OCI-LY7 (cell line): Measurements from ENCODE around the gene RPS6KB2. TPM values are rescaled to one million over a fixed set of nuclear protein-coding genes. Genes with fewer than 3 reads are reported as not detected.

Experiments
- BruUV-seq: library from RNA; stranded (reverse); fragments of 400-500 nt; replicated peaks from 2 replicates; lab custom pipeline; 2021; lab: Mats Ljungman, UMichigan
- CTCF ChIA-PET: fragments of 300-600 bp; sonication (Branson Sonifier 250); formaldehyde crosslinking; loops from one replicate; lab custom pipeline; 2022; ENCODE audit warnings: antibody characterized with exemption; ENCODE audit not compliant: unreplicated experiment; lab: Charles Lee
- POLR2A ChIA-PET: fragments of 300-600 bp; sonication (Branson Sonifier 250); formaldehyde crosslinking; loops from one replicate; lab custom pipeline; 2022; ENCODE audit warnings: antibody characterized with exemption; lab: Charles Lee
- DNase-seq: peaks from one replicate; pipeline ENCODE4 v3.0.0-alpha.2; 2015; ENCODE audit warnings: low spot score
- H2AFZ ChIP-seq: fragments of 200-600 bp; sonication (generic), shearing (Covaris generic); 2 replicates; pipeline ENCODE4 v1.6.1; 2014; ENCODE audit warnings: mild to moderate bottlenecking, antibody characterized with exemption, low read length, moderate library complexity
- H3K27ac ChIP-seq: fragments of 200-600 bp; sonication (generic); 2 replicates; pipeline ENCODE4 v1.5.1; 2014; ENCODE audit warnings: mixed run types, low read depth, mild to moderate bottlenecking, moderate library complexity, low read length, inconsistent platforms; ENCODE audit not compliant: poor library complexity, severe bottlenecking
- H3K36me3 ChIP-seq: fragments of 200-600 bp; sonication (generic); 2 replicates; pipeline ENCODE4 v1.6.1; 2014; ENCODE audit warnings: mild to moderate bottlenecking, antibody characterized with exemption, low read length, moderate library complexity, mixed read lengths; ENCODE audit not compliant: insufficient read depth
- H3K4me1 ChIP-seq: fragments of 200-600 bp; sonication (generic); 2 replicates; pipeline ENCODE4 v1.5.1; 2014; ENCODE audit warnings: mild to moderate bottlenecking, low read length; ENCODE audit not compliant: insufficient read depth, poor library complexity, severe bottlenecking
- H3K4me2 ChIP-seq: fragments of 200-600 bp; sonication (generic); 2 replicates; pipeline ENCODE4 v1.6.1; 2014; ENCODE audit warnings: mild to moderate bottlenecking, low read length
- H3K4me3 ChIP-seq: fragments of 200-600 bp; sonication (generic); 2 replicates; pipeline ENCODE4 v1.5.1; 2014; ENCODE audit warnings: mild to moderate bottlenecking, low read depth, low read length; ENCODE audit not compliant: poor library complexity, severe bottlenecking
- H3K79me2 ChIP-seq: fragments of 200-600 bp; sonication (generic); 2 replicates; pipeline ENCODE4 v1.6.1; 2016; ENCODE audit warnings: low read depth, mild to moderate bottlenecking, low read length, moderate library complexity, mixed read lengths; ENCODE audit not compliant: insufficient read depth
- H3K9me2 ChIP-seq: fragments of 200-600 bp; sonication (generic); 2 replicates; pipeline ENCODE4 v1.6.1; 2016; ENCODE audit warnings: mild to moderate bottlenecking, low read length, mixed read lengths; ENCODE audit not compliant: insufficient read depth
- H3K9me3 ChIP-seq: fragments of 200-600 bp; sonication (generic); 2 replicates; pipeline ENCODE4 v1.6.1; 2014; ENCODE audit warnings: mild to moderate bottlenecking, mixed run types, low read length, mixed read lengths
- H4K20me1 ChIP-seq: fragments of 200-600 bp; sonication (generic); 2 replicates; pipeline ENCODE4 v1.6.1; 2014; ENCODE audit warnings: mild to moderate bottlenecking, antibody characterized with exemption, low read length, moderate library complexity, mixed read lengths; ENCODE audit not compliant: insufficient read depth
- EZH2phosphoT487 ChIP-seq: fragments of 200-600 bp; sonication (generic); IDR thresholded peaks from 2 replicates; pipeline ENCODE4 v1.6.1; 2018; ENCODE audit warnings: low read depth, borderline replicate concordance, mild to moderate bottlenecking, mixed run types, antibody characterized with exemption, low read length, moderate library complexity, mixed read lengths
- intact Hi-C: fragments of 100-400 bp; cut with micrococcal nuclease; formaldehyde crosslinking; loops from one replicate; pipeline ENCODE4 v1.10.0; 2022; ENCODE audit not compliant: unreplicated experiment
- total RNA-seq, 2 experiments: library from RNA; depleted of rRNA in 1 of 2; stranded (reverse); fragments of >200 nt in 1 of 2; shearing (Covaris generic) in 1 of 2; gene quantifications; 2 replicates each; pipeline ENCODE4 v1.2.3, GENCODE V29; 2014 to 2022
- TF ChIP-seq, protein P1 (sequence below): fragments of 200-600 bp; sonication (generic); conservative IDR thresholded peaks from 2 replicates; pipeline ENCODE4 v1.5.1; 2014; ENCODE audit warnings: mild to moderate bottlenecking, antibody characterized with exemption, low read length, moderate library complexity, mixed read lengths

RPS6KB2 gene
- total RNA-seq, 2 experiments from 2014 or later = 48.3 to 69.4 TPM

DNA sequence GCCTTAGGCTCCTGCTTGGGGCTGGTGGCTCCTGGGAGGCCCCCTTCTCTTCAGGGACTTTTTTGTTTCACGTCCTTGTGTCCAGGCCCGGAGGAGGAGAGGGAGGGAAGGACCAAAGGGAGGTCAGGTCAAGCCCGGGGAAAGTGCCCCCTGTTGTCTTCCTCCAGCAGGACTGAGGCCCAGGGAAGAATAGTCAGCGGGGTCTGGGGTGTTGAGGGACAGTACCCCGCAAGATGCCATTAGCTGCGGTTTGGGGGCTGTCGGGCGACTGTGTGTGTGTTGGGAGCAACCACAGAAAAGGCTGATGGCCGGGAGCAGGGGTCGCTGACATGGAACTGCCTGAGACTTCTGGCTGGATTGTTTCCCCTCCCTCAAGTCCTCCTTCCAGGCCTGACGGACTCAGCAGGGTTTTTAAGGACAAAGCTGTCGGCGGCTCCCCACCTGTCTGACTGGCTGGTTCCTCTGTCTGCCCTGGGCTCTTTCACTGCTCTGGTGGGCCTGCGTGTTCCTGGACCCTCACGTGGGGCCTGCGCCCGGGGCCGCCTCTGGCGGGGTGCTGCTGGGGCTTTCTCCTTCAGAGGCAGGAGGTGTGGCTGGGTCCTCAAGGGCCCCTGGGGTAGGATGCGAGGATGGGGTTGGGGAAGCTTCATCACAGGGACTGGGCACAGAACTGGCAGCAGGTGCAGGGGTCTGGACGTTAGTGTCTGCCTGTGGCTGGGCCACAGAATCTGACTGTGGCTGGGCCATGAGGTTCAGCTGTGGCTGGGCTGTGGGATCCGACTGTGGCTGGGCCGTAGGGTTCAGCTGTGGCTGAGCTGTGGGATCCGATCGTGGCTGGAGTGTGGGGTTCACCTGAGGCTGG lies 22.7 kb downstream of the RPS6KB2 start:
- no peaks in the 10 kb centered on the region for H3K79me2 ChIP-seq
- no peaks in the 10 kb centered on the region for H3K36me3 ChIP-seq
- no peak overlapping the region for H3K4me3 ChIP-seq
- peaks cover 52% of the 10 kb centered on the region for H3K4me1 ChIP-seq
- no peak for DNase-seq
- intact Hi-C loops = no loop called here
- TF ChIP-seq, protein P1, sequence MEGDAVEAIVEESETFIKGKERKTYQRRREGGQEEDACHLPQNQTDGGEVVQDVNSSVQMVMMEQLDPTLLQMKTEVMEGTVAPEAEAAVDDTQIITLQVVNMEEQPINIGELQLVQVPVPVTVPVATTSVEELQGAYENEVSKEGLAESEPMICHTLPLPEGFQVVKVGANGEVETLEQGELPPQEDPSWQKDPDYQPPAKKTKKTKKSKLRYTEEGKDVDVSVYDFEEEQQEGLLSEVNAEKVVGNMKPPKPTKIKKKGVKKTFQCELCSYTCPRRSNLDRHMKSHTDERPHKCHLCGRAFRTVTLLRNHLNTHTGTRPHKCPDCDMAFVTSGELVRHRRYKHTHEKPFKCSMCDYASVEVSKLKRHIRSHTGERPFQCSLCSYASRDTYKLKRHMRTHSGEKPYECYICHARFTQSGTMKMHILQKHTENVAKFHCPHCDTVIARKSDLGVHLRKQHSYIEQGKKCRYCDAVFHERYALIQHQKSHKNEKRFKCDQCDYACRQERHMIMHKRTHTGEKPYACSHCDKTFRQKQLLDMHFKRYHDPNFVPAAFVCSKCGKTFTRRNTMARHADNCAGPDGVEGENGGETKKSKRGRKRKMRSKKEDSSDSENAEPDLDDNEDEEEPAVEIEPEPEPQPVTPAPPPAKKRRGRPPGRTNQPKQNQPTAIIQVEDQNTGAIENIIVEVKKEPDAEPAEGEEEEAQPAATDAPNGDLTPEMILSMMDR = no peak
- no peak for TF ChIP-seq EZH2phosphoT487
- H2AFZ ChIP-seq = no peak overlapping the region
- no peaks in the 10 kb centered on the region for H3K9me3 ChIP-seq
- peak overlapping the region; percentile 73 for H3K27ac ChIP-seq
- H3K9me2 ChIP-seq = no peaks in the 10 kb centered on the region
- H3K4me2 ChIP-seq = peak overlapping the region; percentile 62
- ChIA-PET CTCF (interaction anchor here (0.5 to 0.9 kb wide), 2 partner anchors 9 to 14 kb away, joined by 3 to 9 read pairs; no protein-coding TSS in a partner anchor), POLR2A (interaction anchor here (0.6 to 3.9 kb wide), 4 partner anchors 9 to 15 kb away, joined by 4 to 37 read pairs (median 12); partner anchors contain the start of gene PTPRCAP)
- no TSS peak for BruUV-seq
- no peaks in the 10 kb centered on the region for H4K20me1 ChIP-seq

DNA sequence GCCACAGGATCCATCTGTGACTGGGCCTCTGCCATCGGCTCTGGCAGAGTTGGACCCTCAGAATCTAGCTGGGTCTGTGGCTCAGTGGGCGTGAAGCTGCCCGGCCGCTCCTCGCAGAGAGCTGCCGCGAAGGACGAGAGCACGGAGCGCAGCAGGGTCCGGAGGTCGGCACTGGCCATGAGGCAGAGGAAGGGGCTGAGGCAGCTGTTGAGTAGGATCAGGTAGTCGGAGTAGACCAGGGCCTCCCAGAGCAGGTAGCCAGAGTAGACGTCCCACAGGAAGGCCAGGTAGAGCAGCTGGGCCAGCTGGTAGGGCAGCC lies 23.3 kb downstream of the RPS6KB2 start:
- H3K4me2 ChIP-seq = no peak overlapping the region
- BruUV-seq = no TSS peak
- CTCF ChIA-PET = no interaction called here

More for the DNA sequence above, 23.3 kb downstream of the RPS6KB2 start:
- TF ChIP-seq, protein P1 = no peak
- no peak for TF ChIP-seq EZH2phosphoT487
- DNase-seq = no peak
- Histone ChIP-seq H3K27ac (no peak overlapping the region), H3K9me2 (no peaks in the 10 kb centered on the region), H4K20me1 (no peaks in the 10 kb centered on the region), H2AFZ (no peak overlapping the region), H3K9me3 (no peaks in the 10 kb centered on the region), H3K79me2 (no peaks in the 10 kb centered on the region), H3K4me3 (no peak overlapping the region), H3K36me3 (no peaks in the 10 kb centered on the region), H3K4me1 (peaks cover 46% of the 10 kb centered on the region)
- POLR2A ChIA-PET = interaction anchor here (0.6 to 2.6 kb wide), 2 partner anchors 12 to 14 kb away, joined by 4 to 7 read pairs; no protein-coding TSS in a partner anchor
- intact Hi-C loops = no loop called here
